A673 (cell line): ENCODE results near the gene CLEC1B. TPM values are rescaled to one million over a fixed set of nuclear protein-coding genes. Genes with fewer than 3 reads are reported as not detected.

Experiments used
- BruUV-seq: library from RNA; stranded (reverse); fragments of 400-500 nt; replicated peaks from 2 replicates; lab custom pipeline; 2021; lab: Mats Ljungman, UMichigan
- CTCF ChIA-PET: fragments of 300-600 bp; sonication (Branson Sonifier 250); formaldehyde crosslinking; loops from one replicate; lab custom pipeline; 2022; ENCODE audit warnings: antibody characterized with exemption; lab: Charles Lee
- POLR2A ChIA-PET: fragments of 300-600 bp; sonication (Branson Sonifier 250); formaldehyde crosslinking; loops from one replicate; lab custom pipeline; 2022; ENCODE audit warnings: antibody characterized with exemption; ENCODE audit not compliant: low non-redundant PET; lab: Charles Lee
- DNase-seq: peaks from one replicate; pipeline ENCODE4 v3.0.0-alpha.2; 2015; ENCODE audit warnings: low spot score
- H3K27ac ChIP-seq: fragments of 200-600 bp; sonication (generic); 2 replicates; pipeline ENCODE4 v1.5.1; 2016; ENCODE audit warnings: mixed run types, low read depth, mild to moderate bottlenecking, mixed read lengths, antibody characterized with exemption, low read length; ENCODE audit not compliant: poor library complexity, severe bottlenecking
- H3K27me3 ChIP-seq: fragments of 200-600 bp; sonication (generic); replicated peaks from 2 replicates; pipeline ENCODE4 v1.6.1; 2017; ENCODE audit warnings: mixed run types, low read depth, mild to moderate bottlenecking, mixed read lengths, antibody characterized with exemption, low read length; ENCODE audit not compliant: insufficient read depth, poor library complexity
- H3K36me3 ChIP-seq: fragments of 200-600 bp; sonication (generic); 2 replicates; pipeline ENCODE4 v1.6.1; 2016; ENCODE audit warnings: mixed run types, mild to moderate bottlenecking, mixed read lengths, antibody characterized with exemption, low read length; ENCODE audit not compliant: insufficient read depth, poor library complexity, severe bottlenecking
- H3K4me1 ChIP-seq: fragments of 200-600 bp; sonication (generic); 2 replicates; pipeline ENCODE4 v1.6.1; 2017; ENCODE audit warnings: mixed run types, mild to moderate bottlenecking, mixed read lengths, antibody characterized with exemption, low read length; ENCODE audit not compliant: insufficient read depth, poor library complexity, severe bottlenecking
- H3K4me3 ChIP-seq: fragments of 200-600 bp; sonication (generic); 2 replicates; pipeline ENCODE4 v1.5.1; 2016; ENCODE audit warnings: low read depth, mixed run types, mild to moderate bottlenecking, mixed read lengths, low read length; ENCODE audit not compliant: poor library complexity, severe bottlenecking
- H3K9me3 ChIP-seq: fragments of 200-600 bp; sonication (generic); 2 replicates; pipeline ENCODE4 v1.6.1; 2016; ENCODE audit warnings: mixed run types, low read depth, mild to moderate bottlenecking, mixed read lengths, antibody characterized with exemption, low read length; ENCODE audit not compliant: poor library complexity, severe bottlenecking
- EZH2 ChIP-seq: fragments of 200-600 bp; sonication (generic); IDR thresholded peaks from 2 replicates; pipeline ENCODE4 v1.6.1; 2017; ENCODE audit warnings: borderline replicate concordance, low read depth, mild to moderate bottlenecking, mixed read lengths, antibody characterized with exemption, low read length; ENCODE audit not compliant: poor library complexity, severe bottlenecking
- intact Hi-C: fragments of 100-400 bp; cut with micrococcal nuclease; formaldehyde crosslinking; loops from one replicate; pipeline ENCODE4 v1.10.0; 2022; ENCODE audit not compliant: unreplicated experiment
- total RNA-seq: library from RNA; stranded (reverse); gene quantifications from 2 replicates; pipeline ENCODE4 v1.2.3, GENCODE V29; 2021
- TF ChIP-seq, protein P1 (sequence below): fragments of 300-800, 200-600 bp; sonication (generic); conservative IDR thresholded peaks from 2 replicates; pipeline ENCODE4 v1.5.1; 2017; ENCODE audit warnings: low read depth, mild to moderate bottlenecking, antibody characterized with exemption, low read length, moderate library complexity, mixed read lengths

CLEC1B gene
- total RNA-seq, 1 experiment from 2014 or later, result not detected

- H3K4me3 ChIP-seq, result no peak overlapping the region
- ChIA-PET CTCF (no interaction called here), POLR2A (no interaction called here)
- no peaks in the 10 kb centered on the region for H3K27me3 ChIP-seq
- H3K36me3 ChIP-seq, result no peaks in the 10 kb centered on the region
- DNase-seq, result no peak
- intact Hi-C loops, result no loop called here
- no peaks in the 10 kb centered on the region for H3K9me3 ChIP-seq
- no TSS peak for BruUV-seq
- TF ChIP-seq, protein P1, sequence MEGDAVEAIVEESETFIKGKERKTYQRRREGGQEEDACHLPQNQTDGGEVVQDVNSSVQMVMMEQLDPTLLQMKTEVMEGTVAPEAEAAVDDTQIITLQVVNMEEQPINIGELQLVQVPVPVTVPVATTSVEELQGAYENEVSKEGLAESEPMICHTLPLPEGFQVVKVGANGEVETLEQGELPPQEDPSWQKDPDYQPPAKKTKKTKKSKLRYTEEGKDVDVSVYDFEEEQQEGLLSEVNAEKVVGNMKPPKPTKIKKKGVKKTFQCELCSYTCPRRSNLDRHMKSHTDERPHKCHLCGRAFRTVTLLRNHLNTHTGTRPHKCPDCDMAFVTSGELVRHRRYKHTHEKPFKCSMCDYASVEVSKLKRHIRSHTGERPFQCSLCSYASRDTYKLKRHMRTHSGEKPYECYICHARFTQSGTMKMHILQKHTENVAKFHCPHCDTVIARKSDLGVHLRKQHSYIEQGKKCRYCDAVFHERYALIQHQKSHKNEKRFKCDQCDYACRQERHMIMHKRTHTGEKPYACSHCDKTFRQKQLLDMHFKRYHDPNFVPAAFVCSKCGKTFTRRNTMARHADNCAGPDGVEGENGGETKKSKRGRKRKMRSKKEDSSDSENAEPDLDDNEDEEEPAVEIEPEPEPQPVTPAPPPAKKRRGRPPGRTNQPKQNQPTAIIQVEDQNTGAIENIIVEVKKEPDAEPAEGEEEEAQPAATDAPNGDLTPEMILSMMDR, result no peak
- no peak for TF ChIP-seq EZH2
- H3K27ac ChIP-seq, result no peak overlapping the region
- peaks cover 8% of the 10 kb centered on the region for H3K4me1 ChIP-seq
These were observed 26.3 kb upstream of the CLEC1B start for GRCh38 chr12:10025236-10025635.

- BruUV-seq, result no TSS peak
- no peak for DNase-seq
- Histone ChIP-seq H3K4me3 (no peak overlapping the region), H3K36me3 (no peaks in the 10 kb centered on the region), H3K9me3 (no peaks in the 10 kb centered on the region), H3K27me3 (no peaks in the 10 kb centered on the region), H3K27ac (no peak overlapping the region), H3K4me1 (peaks cover 13% of the 10 kb centered on the region)
- ChIA-PET CTCF (no interaction called here), POLR2A (no interaction called here)
- intact Hi-C loops, result no loop called here
- TF ChIP-seq, protein P1, result no peak
- TF ChIP-seq EZH2, result no peak
These were observed 22.4 kb upstream of the CLEC1B start for GRCh38 chr12:10021342-10021741.

GRCh38 chr12:10018386-10018785 is 19.5 kb upstream of the CLEC1B start:
- CTCF ChIA-PET, result interaction anchor here (1.5 kb wide), 1 partner anchor 8 kb away, joined by 3 read pairs; no protein-coding TSS in a partner anchor
- no peak overlapping the region for H3K27ac ChIP-seq
- DNase-seq, result no peak
- H3K36me3 ChIP-seq, result no peaks in the 10 kb centered on the region
- intact Hi-C loops, result loop anchor here (10.0 kb wide), 1 partner anchor 274 kb away; no protein-coding TSS in a partner anchor
- TF ChIP-seq EZH2, result no peak
- TF ChIP-seq, protein P1, result no peak
- H3K4me3 ChIP-seq, result no peak overlapping the region
- no TSS peak for BruUV-seq
- H3K27me3 ChIP-seq, result peaks cover 3% of the 10 kb centered on the region
- no peaks in the 10 kb centered on the region for H3K9me3 ChIP-seq
- POLR2A ChIA-PET, result no interaction called here
- H3K4me1 ChIP-seq, result peaks cover 13% of the 10 kb centered on the region
